Measurements from ENCODE around the gene CECR2.

The CECR2 gene

GRCh38 chr22:17578136-17578754 lies 209.0 kb downstream of the CECR2 start:
- no peak for DNase-seq

DNA sequence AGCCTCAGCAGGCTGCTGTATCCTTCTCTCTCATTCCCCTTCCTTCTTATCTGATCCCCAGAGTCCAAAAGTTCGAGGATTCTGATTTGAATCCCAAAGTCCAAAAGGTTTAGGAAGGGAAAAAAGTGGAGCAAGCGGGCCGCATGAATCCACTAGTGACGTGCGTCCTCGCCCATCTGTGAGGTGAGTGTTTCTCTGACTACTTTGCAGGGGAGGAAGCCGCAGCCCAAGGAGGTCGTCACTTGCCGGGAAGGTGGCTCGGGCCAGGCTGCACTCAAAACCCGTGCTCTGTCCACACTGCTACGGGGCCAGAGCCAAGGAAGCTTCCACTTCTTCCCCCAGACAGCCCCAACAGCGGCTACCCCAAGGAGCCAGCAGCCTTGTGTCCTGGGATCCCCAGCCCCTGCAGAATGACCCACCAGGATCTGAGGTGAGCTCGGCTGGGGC lies 210.3 kb downstream of the CECR2 start:
- DNase-seq = no peak

- no peak for DNase-seq
Observed at GRCh38 chr22:17580441-17581031, 211.3 kb downstream of the CECR2 start.

GRCh38 chr22:17581056-17581455 lies 211.8 kb downstream of the CECR2 start:
- DNase-seq = no peak

DNA sequence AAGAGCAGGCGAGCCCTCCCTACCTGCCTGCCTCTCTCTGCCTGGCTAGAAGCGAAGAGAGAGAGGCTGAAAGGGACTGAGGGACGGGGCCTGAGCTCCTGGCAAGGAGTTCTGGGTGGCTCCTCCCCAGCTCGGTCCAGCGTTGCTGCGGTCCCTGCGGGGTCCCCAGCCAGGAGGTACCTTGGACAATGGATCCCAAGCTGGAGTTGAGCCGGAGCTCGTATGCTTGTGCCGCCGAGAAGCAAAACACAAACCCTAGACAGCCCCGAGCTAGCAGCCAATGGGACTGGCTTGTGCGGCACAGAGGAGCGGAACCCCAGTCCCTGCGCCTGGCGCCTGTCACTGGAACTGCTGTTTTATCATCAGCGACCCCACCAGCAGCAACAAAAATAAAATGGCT lies 212.4 kb downstream of the CECR2 start:
- DNase-seq = no peak

- no peak for DNase-seq
Observed at GRCh38 chr22:17583151-17583550, 213.9 kb downstream of the CECR2 start.

DNA sequence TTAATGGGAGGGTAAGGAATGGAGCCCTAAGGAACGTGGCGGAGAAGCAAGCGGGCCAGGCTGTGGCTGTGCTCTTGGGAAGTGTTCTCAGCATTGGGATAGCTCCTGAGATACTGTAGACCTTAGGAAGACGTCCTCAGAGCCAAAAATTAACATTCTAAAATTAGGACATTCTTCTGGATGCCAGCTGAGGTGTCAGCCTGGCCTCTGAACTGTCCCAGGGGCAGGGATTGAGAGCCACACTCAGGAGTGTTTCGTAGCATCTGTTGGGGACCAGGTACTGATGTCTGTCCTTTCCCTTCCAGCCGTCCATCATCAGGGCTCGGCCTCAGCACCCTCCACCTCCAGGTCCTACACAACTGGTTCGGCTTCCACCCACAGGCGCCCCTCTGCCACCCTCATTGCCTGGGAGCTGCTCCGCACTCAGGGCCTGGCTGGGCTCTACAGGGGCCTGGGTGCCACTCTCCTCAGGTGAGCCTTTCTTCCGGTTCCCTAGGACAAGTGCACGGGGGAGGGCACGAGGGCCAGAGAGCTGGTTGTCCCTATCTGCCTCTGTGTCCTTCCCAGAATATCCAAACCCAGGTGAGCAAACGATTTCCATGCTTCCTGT lies 217.7 kb downstream of the CECR2 start:
- no peak for DNase-seq

DNA sequence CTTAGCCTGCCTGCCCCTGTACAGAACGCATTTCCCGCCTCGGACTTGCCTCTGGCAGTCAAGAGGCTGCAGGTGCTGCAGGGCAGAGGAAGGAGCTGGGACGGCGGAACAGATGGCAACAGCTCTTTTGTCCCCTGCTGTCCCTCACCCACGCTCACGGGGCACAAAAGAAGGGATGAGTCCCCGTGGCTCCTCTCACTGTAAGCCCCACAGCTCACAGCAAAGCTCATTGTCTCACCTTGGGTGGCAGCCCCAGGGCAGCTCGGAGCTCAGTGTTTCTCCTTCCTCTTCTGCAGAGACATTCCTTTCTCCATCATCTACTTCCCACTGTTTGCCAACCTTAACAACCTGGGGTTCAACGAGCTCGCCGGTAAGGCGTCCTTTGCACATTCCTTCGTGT lies 218.4 kb downstream of the CECR2 start:
- DNase-seq = no peak

GRCh38 chr22:17588606-17589005 lies 219.3 kb downstream of the CECR2 start:
- DNase-seq = no peak

GRCh38 chr22:17589810-17590375 lies 220.6 kb downstream of the CECR2 start:
- no peak for DNase-seq

- no peak for DNase-seq
Observed at GRCh38 chr22:17590586-17590985, 221.3 kb downstream of the CECR2 start.

GRCh38 chr22:17592201-17592600 lies 222.9 kb downstream of the CECR2 start:
- DNase-seq = no peak

GRCh38 chr22:17596226-17596625 lies 227.0 kb downstream of the CECR2 start:
- no peak for DNase-seq

- DNase-seq = no peak
Observed at GRCh38 chr22:17597217-17597616, 228.0 kb downstream of the CECR2 start.

GRCh38 chr22:17598318-17598717 lies 229.1 kb downstream of the CECR2 start:
- no peak for DNase-seq

DNA sequence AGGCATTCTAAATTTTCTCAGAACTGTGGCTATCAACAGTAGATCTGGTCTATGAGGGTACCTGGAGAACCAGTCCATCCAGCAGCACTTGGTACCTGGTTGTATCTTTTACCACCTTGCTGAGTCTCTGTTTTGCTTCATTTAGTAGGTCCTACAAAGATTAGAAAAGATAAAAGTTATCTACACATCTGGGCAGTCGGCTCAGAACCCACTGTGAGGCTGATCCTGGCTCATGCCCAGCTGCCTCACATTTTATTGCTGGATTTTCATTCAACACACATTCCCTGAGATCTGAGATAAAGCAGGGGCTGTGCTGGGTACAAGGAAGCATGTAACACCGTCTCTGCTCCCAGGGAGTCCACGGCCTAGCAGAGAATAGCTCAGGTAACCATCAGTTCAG lies 231.8 kb downstream of the CECR2 start:
- DNase-seq = no peak

GRCh38 chr22:17603668-17604067 lies 234.4 kb downstream of the CECR2 start:
- no peak for DNase-seq

DNA sequence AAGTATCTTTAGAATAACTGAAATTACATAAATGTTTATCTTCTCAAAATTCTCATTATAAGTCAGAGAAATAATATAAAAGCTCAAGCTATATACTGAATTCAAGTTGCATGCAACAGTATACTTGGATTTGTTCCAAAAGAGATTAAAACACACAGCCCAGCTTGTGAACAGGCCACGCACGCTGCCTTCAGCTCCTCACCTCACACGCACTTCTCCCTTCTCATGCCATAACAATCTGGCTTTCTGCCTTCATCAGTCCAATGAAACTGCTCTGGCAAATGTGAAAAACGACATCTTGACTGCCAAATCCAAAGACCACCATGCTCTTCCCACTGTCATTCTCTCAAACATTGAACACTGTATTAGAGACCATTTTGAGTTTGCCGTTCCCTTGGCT lies 237.2 kb downstream of the CECR2 start:
- DNase-seq = no peak

Data from stimulated activated CD4-positive, alpha-beta T cell treated with anti-CD3 and anti-CD28 coated beads, Interleukin-1b, Interleukin-23, amount 100 ng/mL, for 48 hours (primary cell).